Stimulated activated CD8-positive, alpha-beta memory T cell treated with anti-CD3 and anti-CD28 coated beads, Interleukin-2, amount 100 ng/mL, for 1 hour (primary cell): ENCODE results near the gene CCNQ.
A peak's percentile ranks its signal among the peaks of the same experiment; 100 is the strongest.

Source experiments
- DNase-seq, 2 donors: peaks; one replicate each; pipeline ENCODE4 v3.0.0-alpha.2; 2020; ENCODE audit warnings: low read depth in 2 of 2

Gene CCNQ

GRCh38 chrX:153596981-153597750, 1.8 kb downstream of the CCNQ start:
- no peak for DNase-seq

- no peak for DNase-seq
Measured at GRCh38 chrX:153595859-153596857, 2.8 kb downstream of the CCNQ start.

GRCh38 chrX:153595387-153595786, 3.6 kb downstream of the CCNQ start:
- no peak for DNase-seq

GRCh38 chrX:153593811-153594500, 5.0 kb downstream of the CCNQ start:
- no peak for DNase-seq

GRCh38 chrX:153592966-153593688, 5.8 kb downstream of the CCNQ start:
- no peak for DNase-seq

- no peak for DNase-seq
Measured at GRCh38 chrX:153592091-153592833, 6.7 kb downstream of the CCNQ start.

- DNase-seq: no peak
Measured at GRCh38 chrX:153590961-153591956, 7.7 kb downstream of the CCNQ start.

GRCh38 chrX:153588782-153589446, 10.0 kb downstream of the CCNQ start:
- no peak for DNase-seq

GRCh38 chrX:153588021-153588781, 10.7 kb downstream of the CCNQ start:
- no peak for DNase-seq

- no peak for DNase-seq
Measured at GRCh38 chrX:153587342-153587741, 11.6 kb downstream of the CCNQ start.

- DNase-seq: no peak
Measured at GRCh38 chrX:153585827-153586226, 13.1 kb downstream of the CCNQ start.

GRCh38 chrX:153583433-153583832, 15.5 kb downstream of the CCNQ start:
- DNase-seq: no peak

- peak in 1 of 2 donors; percentile 27 for DNase-seq
Measured at GRCh38 chrX:153582896-153583295, 16.0 kb downstream of the CCNQ start.

GRCh38 chrX:153580700-153581386, 18.1 kb downstream of the CCNQ start:
- no peak for DNase-seq

GRCh38 chrX:153578889-153579288, 20.1 kb downstream of the CCNQ start:
- DNase-seq: no peak

- no peak for DNase-seq
Measured at GRCh38 chrX:153578200-153578835, 20.6 kb downstream of the CCNQ start.

- no peak for DNase-seq
Measured at GRCh38 chrX:153576961-153577360, 22.0 kb downstream of the CCNQ start.
